Choroid plexus epithelial cell (primary cell): ENCODE data around the gene SYMPK.

Experiments used
- DNase-seq: peaks from one replicate; pipeline ENCODE4 v3.0.0-alpha.2; 2010; ENCODE audit warnings: low read depth
- H3K4me3 ChIP-seq: 2 replicates; pipeline ENCODE4 v1.5.1; 2011; ENCODE audit warnings: low read depth, mild to moderate bottlenecking, control low read depth, low read length, moderate library complexity
- TF ChIP-seq, protein P1 (sequence below): conservative IDR thresholded peaks from 2 replicates; pipeline ENCODE4 v1.5.1; 2011; ENCODE audit warnings: low read depth, mild to moderate bottlenecking, control low read depth, inconsistent platforms, low read length, moderate library complexity

SYMPK gene

DNA sequence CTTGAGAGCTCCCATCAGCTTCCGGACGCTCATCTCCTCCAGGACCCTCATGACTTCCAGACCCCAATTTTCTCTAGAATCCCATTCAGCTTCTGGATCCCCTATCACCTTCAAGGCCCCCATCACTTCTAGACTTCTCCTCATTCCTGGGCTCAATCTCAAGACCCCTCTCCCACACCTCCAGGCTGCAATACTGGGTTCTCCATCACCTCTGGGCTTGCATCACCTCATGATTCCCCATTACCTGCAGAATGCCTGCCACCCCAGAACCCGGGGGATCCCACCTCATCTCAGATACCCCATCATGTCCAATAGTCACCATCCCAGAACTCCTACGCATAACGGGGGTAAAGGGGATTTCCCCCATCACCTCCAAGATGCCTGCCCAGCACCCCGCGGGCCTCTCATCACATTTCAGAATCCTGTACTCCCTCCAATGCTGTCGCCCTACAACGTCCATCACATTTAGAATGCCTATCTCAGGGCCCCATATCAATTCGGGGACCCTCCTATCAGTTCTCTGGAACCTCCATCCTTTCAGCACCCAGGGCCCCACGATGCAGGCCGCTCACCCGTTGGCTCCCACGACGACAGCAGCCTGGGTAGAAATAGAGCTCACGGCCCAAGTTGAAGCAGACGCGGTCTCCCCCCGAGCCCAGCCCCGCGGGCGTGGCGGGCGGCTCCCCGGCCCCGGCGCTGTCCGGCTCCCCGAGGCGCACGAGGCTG is 71.0 kb downstream of the SYMPK start:
- peak overlapping the region; percentile 79 for H3K4me3 ChIP-seq
- no peak for DNase-seq
- TF ChIP-seq, protein P1, sequence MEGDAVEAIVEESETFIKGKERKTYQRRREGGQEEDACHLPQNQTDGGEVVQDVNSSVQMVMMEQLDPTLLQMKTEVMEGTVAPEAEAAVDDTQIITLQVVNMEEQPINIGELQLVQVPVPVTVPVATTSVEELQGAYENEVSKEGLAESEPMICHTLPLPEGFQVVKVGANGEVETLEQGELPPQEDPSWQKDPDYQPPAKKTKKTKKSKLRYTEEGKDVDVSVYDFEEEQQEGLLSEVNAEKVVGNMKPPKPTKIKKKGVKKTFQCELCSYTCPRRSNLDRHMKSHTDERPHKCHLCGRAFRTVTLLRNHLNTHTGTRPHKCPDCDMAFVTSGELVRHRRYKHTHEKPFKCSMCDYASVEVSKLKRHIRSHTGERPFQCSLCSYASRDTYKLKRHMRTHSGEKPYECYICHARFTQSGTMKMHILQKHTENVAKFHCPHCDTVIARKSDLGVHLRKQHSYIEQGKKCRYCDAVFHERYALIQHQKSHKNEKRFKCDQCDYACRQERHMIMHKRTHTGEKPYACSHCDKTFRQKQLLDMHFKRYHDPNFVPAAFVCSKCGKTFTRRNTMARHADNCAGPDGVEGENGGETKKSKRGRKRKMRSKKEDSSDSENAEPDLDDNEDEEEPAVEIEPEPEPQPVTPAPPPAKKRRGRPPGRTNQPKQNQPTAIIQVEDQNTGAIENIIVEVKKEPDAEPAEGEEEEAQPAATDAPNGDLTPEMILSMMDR = no peak

DNA sequence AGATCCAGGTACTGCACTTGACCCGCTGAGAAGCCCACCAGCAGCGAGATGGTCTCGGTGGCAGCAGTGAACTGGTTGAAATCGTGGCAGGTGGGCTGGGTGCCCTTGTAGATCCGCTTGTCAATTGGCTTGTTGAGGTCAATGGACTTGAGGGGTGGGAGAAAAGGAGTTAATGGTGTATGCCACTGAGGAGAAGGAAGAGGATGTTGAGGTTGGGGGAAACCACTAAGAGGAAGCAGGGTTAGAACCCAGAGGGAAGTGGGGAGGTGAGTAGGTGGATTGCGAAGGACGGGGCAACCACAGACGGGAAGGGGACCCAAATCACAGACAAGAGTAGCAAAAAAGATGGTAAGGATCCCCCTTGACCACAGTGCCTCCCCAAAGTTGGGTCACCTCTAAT is 72.0 kb downstream of the SYMPK start:
- no peak for DNase-seq
- H3K4me3 ChIP-seq = peak overlapping the region; percentile 79
- TF ChIP-seq, protein P1 = no peak

DNA sequence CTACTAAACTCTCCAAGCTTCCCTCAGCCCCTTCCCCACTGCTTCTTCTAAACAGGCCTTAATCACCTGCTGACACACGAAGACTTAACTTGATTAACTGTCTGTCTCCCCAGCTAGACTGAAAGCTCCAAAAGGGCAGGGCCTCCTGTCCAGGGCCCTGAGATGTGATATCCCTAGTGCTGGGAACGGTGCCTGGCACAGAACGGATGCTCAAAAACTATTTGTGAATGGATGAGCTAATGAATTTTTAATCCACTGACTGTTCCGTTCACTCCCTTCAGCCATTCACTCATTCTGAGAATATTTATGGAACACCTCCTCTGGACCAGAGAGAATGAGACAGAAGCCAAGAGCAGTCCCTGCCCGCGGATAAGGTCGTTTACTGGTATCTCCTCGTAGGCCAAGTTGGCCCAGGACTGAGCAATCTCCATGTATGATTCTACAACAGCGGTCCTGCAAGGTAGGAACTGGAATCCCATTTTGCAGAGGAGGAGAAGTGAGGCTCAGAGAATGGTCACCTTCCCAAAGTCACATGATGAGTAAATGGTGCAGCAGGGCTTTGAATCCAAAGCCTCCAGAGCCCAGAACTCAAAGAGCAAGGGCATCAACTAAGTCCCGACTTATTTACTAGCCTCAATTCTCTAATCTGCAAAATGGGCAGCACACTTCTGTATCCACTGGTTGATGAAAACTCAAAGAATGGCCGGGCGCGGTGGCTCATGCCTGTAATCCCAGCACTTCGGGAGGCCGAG is 73.7 kb downstream of the SYMPK start:
- TF ChIP-seq, protein P1 = no peak
- no peak overlapping the region for H3K4me3 ChIP-seq
- DNase-seq = no peak

DNA sequence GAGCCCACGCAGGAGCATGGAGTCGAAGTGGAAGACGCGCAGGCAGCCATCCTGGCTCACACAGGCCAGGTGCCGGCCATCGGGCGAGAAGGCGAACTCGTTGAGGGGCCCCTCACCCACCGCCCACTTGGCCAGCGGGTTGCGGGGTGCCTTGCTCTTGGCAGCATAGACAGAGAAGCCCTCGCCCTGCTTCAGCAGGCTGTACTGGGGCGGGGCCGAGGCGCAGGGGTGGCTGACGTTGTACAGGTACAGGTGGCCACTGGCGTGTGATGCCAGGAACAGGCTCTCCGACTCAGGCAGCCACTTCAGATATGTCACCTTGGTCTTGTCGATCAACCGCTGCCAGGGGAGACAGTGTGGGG is 76.4 kb downstream of the SYMPK start:
- TF ChIP-seq, protein P1 = no peak
- H3K4me3 ChIP-seq = no peak overlapping the region
- DNase-seq = no peak

DNA sequence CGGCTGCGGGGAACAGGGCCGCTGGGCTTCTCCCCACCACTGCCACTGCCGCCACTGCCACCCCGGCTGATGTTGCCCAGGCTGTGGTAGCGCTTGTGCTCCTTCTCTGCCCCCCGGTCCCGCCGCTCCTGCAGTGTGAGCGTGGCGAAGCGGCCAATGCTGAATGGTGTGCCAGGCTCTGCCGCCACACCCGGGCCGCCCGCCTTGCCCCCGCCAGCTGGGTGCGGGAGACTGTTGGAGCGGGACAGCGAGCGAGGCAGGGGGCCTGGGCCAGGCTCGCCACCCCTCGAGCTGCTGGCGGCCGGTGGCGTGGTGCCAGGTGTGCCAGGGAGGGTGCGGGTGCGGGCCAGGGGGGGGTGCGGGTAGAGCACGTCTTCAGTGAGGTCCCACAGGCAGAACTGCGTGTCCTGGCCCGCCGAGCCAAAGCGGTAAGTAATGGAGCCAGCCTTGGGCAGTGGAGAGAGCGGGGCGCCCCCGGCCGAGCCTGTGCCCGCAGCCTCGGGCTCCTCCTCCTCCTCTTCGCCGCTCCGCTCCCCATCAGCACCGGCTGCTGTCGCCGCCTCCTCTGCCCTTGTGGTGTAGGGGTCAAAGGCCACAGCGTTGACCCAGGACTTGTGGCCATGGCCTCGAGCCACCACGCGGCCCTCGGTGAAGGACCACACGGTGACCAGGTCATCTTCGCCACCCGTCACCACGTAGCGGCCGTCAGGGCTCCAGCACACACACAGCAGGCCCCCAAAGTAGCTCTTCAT is 77.0 kb downstream of the SYMPK start:
- DNase-seq = no peak
- TF ChIP-seq, protein P1 = no peak
- H3K4me3 ChIP-seq = no peak overlapping the region

DNA sequence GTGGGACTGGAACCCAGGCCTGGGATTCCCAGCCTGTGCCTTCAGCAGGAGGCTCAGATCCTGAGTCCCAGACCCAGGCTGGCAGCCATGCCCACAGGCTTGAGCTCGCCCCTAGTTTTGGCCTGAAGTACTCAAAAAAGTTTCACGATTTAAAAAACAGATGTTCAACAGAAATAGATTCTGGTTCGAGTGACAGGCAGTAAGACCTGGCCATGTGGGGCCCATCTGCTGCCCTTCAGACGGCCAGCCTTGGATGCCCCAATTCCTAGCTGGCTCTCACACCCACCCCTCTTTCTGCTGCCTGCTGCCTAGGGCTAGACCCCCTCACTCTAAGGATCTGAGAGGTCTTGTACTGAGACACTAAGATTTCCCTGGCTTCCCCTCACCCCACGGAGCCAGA is 77.8 kb downstream of the SYMPK start:
- no peak for DNase-seq
- no peak overlapping the region for H3K4me3 ChIP-seq
- TF ChIP-seq, protein P1 = no peak
